ENCODE data around the gene CLDN34. TPM values are rescaled to one million over a fixed set of nuclear protein-coding genes. Genes with fewer than 3 reads are reported as not detected.

Gene CLDN34
- total and polyA plus RNA-seq, 8 donors: 0.18 to 0.73 TPM; not detected in 6

DNA sequence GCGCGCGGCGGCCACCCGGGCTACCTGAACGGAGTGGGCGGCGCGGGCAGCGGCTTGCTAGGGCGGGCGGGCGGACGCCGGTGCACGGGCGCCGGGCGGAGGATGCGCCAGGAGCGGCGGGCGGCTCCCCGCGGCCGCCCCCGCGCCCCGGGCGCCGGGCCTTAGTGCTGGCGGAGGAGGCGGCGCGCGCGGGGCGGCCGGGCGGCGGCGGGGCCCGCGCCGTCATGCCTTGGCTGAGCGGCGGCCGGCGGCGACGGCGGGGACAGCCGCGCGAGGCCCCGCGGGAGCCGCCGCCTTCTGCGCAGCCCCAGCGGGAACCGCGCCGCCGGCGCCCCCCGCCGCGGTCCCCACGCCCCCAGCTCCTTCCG lies 48.2 kb downstream of the CLDN34 start:
- intact Hi-C loops (cut with DNase I; ENCODE audit: low total_unique reads): no loop called here
- H3K9me3 ChIP-seq: peaks cover 0 to 5% (median 0%) of the 10 kb centered on the region in 4 donors
- DNase-seq: no peak
- peaks cover 0 to 7% (median 0%) of the 10 kb centered on the region in 3 donors for H3K27me3 ChIP-seq
- peak overlapping the region in 4 of 5 donors; percentile 81 to 93 (median 87) for H3K27ac ChIP-seq
- peak overlapping the region; percentile 52 to 59 (median 54) for H3K4me3 ChIP-seq
- peaks cover 0 to 43% (median 20%) of the 10 kb centered on the region in 4 donors for H3K4me1 ChIP-seq
- TF ChIP-seq EP300 (IDR thresholded peaks at IDR 0.05) (no peak), POLR2A (IDR thresholded peaks at IDR 0.05) (no peak), POLR2AphosphoS5 (IDR thresholded peaks at IDR 0.05) (no peak)
- TF ChIP-seq, protein P1, sequence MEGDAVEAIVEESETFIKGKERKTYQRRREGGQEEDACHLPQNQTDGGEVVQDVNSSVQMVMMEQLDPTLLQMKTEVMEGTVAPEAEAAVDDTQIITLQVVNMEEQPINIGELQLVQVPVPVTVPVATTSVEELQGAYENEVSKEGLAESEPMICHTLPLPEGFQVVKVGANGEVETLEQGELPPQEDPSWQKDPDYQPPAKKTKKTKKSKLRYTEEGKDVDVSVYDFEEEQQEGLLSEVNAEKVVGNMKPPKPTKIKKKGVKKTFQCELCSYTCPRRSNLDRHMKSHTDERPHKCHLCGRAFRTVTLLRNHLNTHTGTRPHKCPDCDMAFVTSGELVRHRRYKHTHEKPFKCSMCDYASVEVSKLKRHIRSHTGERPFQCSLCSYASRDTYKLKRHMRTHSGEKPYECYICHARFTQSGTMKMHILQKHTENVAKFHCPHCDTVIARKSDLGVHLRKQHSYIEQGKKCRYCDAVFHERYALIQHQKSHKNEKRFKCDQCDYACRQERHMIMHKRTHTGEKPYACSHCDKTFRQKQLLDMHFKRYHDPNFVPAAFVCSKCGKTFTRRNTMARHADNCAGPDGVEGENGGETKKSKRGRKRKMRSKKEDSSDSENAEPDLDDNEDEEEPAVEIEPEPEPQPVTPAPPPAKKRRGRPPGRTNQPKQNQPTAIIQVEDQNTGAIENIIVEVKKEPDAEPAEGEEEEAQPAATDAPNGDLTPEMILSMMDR (IDR thresholded peaks at IDR 0.05): no peak
- 1% methylated on average over 29 of the region's 71 CpGs; no CpG with 5 or more reads in 4 of the 5 donors for WGBS, 5 donors
- no peaks in the 10 kb centered on the region for H3K36me3 ChIP-seq

GRCh38 chrX:10015723-10016518 lies 48.8 kb downstream of the CLDN34 start:
- H3K4me3 ChIP-seq: peak overlapping the region; percentile 52 to 58 (median 53)
- intact Hi-C loops (cut with DNase I; ENCODE audit: low total_unique reads): no loop called here
- WGBS, 5 donors: 3 to 45% (median 10%) methylated on average over 6 to 69 of the region's 87 CpGs
- H3K9me3 ChIP-seq: peaks cover 0 to 5% (median 0%) of the 10 kb centered on the region in 4 donors
- peak in 1 of 2 donors; percentile 59 for DNase-seq
- peaks cover 0 to 38% (median 17%) of the 10 kb centered on the region in 4 donors for H3K4me1 ChIP-seq
- TF ChIP-seq, protein P1 (IDR thresholded peaks at IDR 0.05): peak in 1 of 7 experiments; percentile 5
- no peak for TF ChIP-seq EP300 (IDR thresholded peaks at IDR 0.05)
- peaks cover 0 to 7% (median 0%) of the 10 kb centered on the region in 3 donors for H3K27me3 ChIP-seq
- H3K36me3 ChIP-seq: no peaks in the 10 kb centered on the region
- peak overlapping the region; percentile 40 to 93 (median 84) for H3K27ac ChIP-seq

DNA sequence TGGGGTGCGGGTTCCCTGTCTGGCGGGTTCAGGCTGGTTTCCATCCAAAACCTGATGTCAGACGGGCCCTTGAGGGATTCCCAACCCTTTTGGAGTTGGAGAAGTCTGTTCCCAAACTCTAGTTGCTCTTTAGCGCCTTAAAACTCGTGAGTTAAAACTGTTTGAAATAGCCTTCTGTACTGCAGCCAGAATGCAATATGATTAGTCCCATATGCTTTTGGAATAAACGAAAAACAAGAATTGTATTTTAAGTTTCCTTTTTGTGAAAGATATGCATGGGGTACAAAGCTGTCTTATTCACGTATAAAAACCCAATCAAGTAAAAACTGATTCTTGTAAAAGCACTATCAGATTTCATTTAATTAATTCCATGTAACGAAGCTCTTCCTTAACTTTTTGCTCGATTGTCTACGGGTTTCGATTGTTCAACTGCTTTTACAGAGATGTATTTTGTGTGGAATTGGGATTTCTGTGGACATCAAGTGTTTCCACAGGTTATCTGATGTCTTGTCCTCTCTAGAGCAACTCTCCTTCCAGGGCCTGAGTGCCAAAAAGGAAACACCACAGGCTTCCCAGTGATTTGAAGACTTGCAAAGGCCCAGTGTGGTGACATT lies 49.5 kb downstream of the CLDN34 start:
- intact Hi-C loops (cut with DNase I; ENCODE audit: low total_unique reads): no loop called here
- peaks cover 0 to 37% (median 17%) of the 10 kb centered on the region in 4 donors for H3K4me1 ChIP-seq
- peaks cover 0 to 5% (median 0%) of the 10 kb centered on the region in 4 donors for H3K9me3 ChIP-seq
- TF ChIP-seq POLR2A (IDR thresholded peaks at IDR 0.05): no peak
- peak overlapping the region; percentile 40 to 93 (median 84) for H3K27ac ChIP-seq
- H3K4me3 ChIP-seq: peak overlapping the region; percentile 52 to 58 (median 53)
- no peaks in the 10 kb centered on the region for H3K36me3 ChIP-seq
- peaks cover 0 to 7% (median 0%) of the 10 kb centered on the region in 3 donors for H3K27me3 ChIP-seq
- DNase-seq: peak in 1 of 2 donors; percentile 51
- WGBS, 5 donors: 20 to 51% (median 44%) methylated on average over 9 to 11 of the region's 11 CpGs

- WGBS, 5 donors: 17 to 44% (median 26%) methylated on average over 8 of the region's 8 CpGs
- peak in 1 of 2 donors; percentile 35 for DNase-seq
Measured at GRCh38 chrX:10017872-10018271, 50.7 kb downstream of the CLDN34 start.

More at GRCh38 chrX:10017872-10018271, 50.7 kb downstream of the CLDN34 start:
- no peaks in the 10 kb centered on the region for H3K36me3 ChIP-seq
- peaks cover 0 to 7% (median 0%) of the 10 kb centered on the region in 3 donors for H3K27me3 ChIP-seq
- intact Hi-C loops (cut with DNase I; ENCODE audit: low total_unique reads): no loop called here
- TF ChIP-seq POLR2A (IDR thresholded peaks at IDR 0.05) (no peak), POLR2AphosphoS5 (IDR thresholded peaks at IDR 0.05) (no peak), EP300 (IDR thresholded peaks at IDR 0.05) (no peak)
- TF ChIP-seq, protein P1 (IDR thresholded peaks at IDR 0.05): no peak
- H3K27ac ChIP-seq: peak overlapping the region in 4 of 5 donors; percentile 43 to 87 (median 64)
- H3K4me3 ChIP-seq: no peak overlapping the region
- H3K9me3 ChIP-seq: peaks cover 0 to 11% (median 0%) of the 10 kb centered on the region in 4 donors
- peaks cover 0 to 38% (median 16%) of the 10 kb centered on the region in 4 donors for H3K4me1 ChIP-seq

Other genes starting within 250 kb of the CLDN34 start
- gene GPR143, start 201.5 kb upstream of the CLDN34 start, total RNA-seq: 1 to 10 TPM in 1 of 5 donors, not detected in 4; 1.5 TPM
- 1 to 10 TPM in 1 of 3 donors, under 1 TPM in 2; 0.46 to 2.3 (median 0.93) TPM for gene GPR143, start 201.5 kb upstream of the CLDN34 start, polyA plus RNA-seq
- 10 to 100 TPM in 1 of 5 donors, 1 to 10 TPM in 4; 3.7 to 11.3 (median 4.7) TPM for gene SHROOM2, start 180.9 kb upstream of the CLDN34 start, total RNA-seq
- 1 to 10 TPM; 1.3 to 1.8 (median 1.7) TPM for gene SHROOM2, start 180.9 kb upstream of the CLDN34 start, polyA plus RNA-seq
- 10 to 100 TPM in 1 of 5 donors, 1 to 10 TPM in 3, not detected in 1; 2.7 to 22.3 (median 5.3) TPM for gene CLCN4, start 189.6 kb downstream of the CLDN34 start, total RNA-seq
- under 1 TPM; 0.35 to 0.68 (median 0.46) TPM for gene CLCN4, start 189.6 kb downstream of the CLDN34 start, polyA plus RNA-seq

Data from stomach (tissue), 9 donors.